Lower leg skin (tissue), 3 donors: ENCODE data around the gene DHDH.
"Not testable (repeated sequence)": the region's sequence is repeated elsewhere in the genome, so short reads cannot be mapped to it uniquely, and the experiment has no call there.

ENCODE experiments used
- POLR2A ChIP-seq, 2 donors: fragments of 450-650 bp; IDR thresholded peaks; one replicate each; pipeline ENCODE4 v1.6.1; 2016 to 2017; ENCODE audit warnings: antibody characterized with exemption in 2 of 2, mild to moderate bottlenecking in 1 of 2, moderate library complexity in 1 of 2
- TF ChIP-seq, protein P1 (sequence below), 3 donors: fragments of 450-650 bp; IDR thresholded peaks; one replicate each; pipeline ENCODE4 v1.5.1; 2016; ENCODE audit warnings: antibody characterized with exemption in 3 of 3, mild to moderate bottlenecking in 3 of 3, moderate library complexity in 2 of 3

- TF ChIP-seq, protein P1, sequence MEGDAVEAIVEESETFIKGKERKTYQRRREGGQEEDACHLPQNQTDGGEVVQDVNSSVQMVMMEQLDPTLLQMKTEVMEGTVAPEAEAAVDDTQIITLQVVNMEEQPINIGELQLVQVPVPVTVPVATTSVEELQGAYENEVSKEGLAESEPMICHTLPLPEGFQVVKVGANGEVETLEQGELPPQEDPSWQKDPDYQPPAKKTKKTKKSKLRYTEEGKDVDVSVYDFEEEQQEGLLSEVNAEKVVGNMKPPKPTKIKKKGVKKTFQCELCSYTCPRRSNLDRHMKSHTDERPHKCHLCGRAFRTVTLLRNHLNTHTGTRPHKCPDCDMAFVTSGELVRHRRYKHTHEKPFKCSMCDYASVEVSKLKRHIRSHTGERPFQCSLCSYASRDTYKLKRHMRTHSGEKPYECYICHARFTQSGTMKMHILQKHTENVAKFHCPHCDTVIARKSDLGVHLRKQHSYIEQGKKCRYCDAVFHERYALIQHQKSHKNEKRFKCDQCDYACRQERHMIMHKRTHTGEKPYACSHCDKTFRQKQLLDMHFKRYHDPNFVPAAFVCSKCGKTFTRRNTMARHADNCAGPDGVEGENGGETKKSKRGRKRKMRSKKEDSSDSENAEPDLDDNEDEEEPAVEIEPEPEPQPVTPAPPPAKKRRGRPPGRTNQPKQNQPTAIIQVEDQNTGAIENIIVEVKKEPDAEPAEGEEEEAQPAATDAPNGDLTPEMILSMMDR (IDR thresholded peaks at IDR 0.05): not testable (repeated sequence)
- TF ChIP-seq POLR2A (IDR thresholded peaks at IDR 0.05): not testable (repeated sequence)
These were observed 44.0 kb upstream of the DHDH start for GRCh38 chr19:48889496-48889895.
